HEK293T (cell line): ENCODE measurements around the gene PAK5.

ENCODE experiments used
- CTCF ChIA-PET: fragments of 350-600 bp; formaldehyde crosslinking; extraction: SDS; loops from one replicate; lab custom pipeline; 2021; ENCODE audit warnings: antibody characterized with exemption, inconsistent platforms; lab: Yijun Ruan, JAX
- POLR2A ChIA-PET: fragments of 350-600 bp; formaldehyde crosslinking; extraction: SDS; loops from one replicate; lab custom pipeline; 2020; ENCODE audit warnings: antibody characterized with exemption, inconsistent platforms; lab: Yijun Ruan, JAX
- DNase-seq: peaks from one replicate; pipeline ENCODE4 v3.0.0; 2012; ENCODE audit warnings: mixed read lengths; ENCODE audit errors: extremely low spot score
- ARNT ChIP-seq: fragments of 450-650 bp; IDR thresholded peaks from 2 replicates; pipeline ENCODE4 v1.6.1; 2017; ENCODE audit warnings: mild to moderate bottlenecking
- BHLHE40 ChIP-seq: fragments of 450-650 bp; IDR thresholded peaks from 2 replicates; pipeline ENCODE4 v1.6.1; 2016; ENCODE audit warnings: mild to moderate bottlenecking, moderate library complexity, borderline replicate concordance
- CTBP1 ChIP-seq: fragments of 450-650 bp; IDR thresholded peaks from 2 replicates; pipeline ENCODE4 v1.6.1; 2016; ENCODE audit warnings: borderline replicate concordance
- ELF4 ChIP-seq: fragments of 450-650 bp; IDR thresholded peaks from 2 replicates; pipeline ENCODE4 v1.6.1; 2017; ENCODE audit warnings: antibody characterized with exemption
- FOXA1 ChIP-seq: fragments of 450-650 bp; IDR thresholded peaks from 2 replicates; pipeline ENCODE4 v1.6.1; 2016; ENCODE audit warnings: mild to moderate bottlenecking
- FOXK2 ChIP-seq: fragments of 450-650 bp; IDR thresholded peaks from 2 replicates; pipeline ENCODE4 v1.6.1; 2016; ENCODE audit warnings: mild to moderate bottlenecking
- FOXM1 ChIP-seq: fragments of 450-650 bp; IDR thresholded peaks from 2 replicates; pipeline ENCODE4 v1.6.1; 2017; ENCODE audit warnings: mild to moderate bottlenecking, borderline replicate concordance
- HDGF ChIP-seq: fragments of 450-650 bp; IDR thresholded peaks from 2 replicates; pipeline ENCODE4 v1.6.1; 2017; ENCODE audit warnings: antibody characterized with exemption, borderline replicate concordance
- L3MBTL2 ChIP-seq: fragments of 450-650 bp; conservative IDR thresholded peaks from 2 replicates; pipeline ENCODE4 v1.6.1; 2016; ENCODE audit warnings: mild to moderate bottlenecking
- LEF1 ChIP-seq: fragments of 450-650 bp; IDR thresholded peaks from 2 replicates; pipeline ENCODE4 v1.6.1; 2017; ENCODE audit warnings: mild to moderate bottlenecking, borderline replicate concordance
- NFRKB ChIP-seq: fragments of 450-650 bp; IDR thresholded peaks from 2 replicates; pipeline ENCODE4 v1.6.1; 2016; ENCODE audit warnings: mild to moderate bottlenecking, moderate library complexity
- PKNOX1 ChIP-seq: fragments of 450-650 bp; IDR thresholded peaks from 2 replicates; pipeline ENCODE4 v1.6.1; 2016
- SP1 ChIP-seq: fragments of 450-650 bp; IDR thresholded peaks from 2 replicates; pipeline ENCODE4 v1.6.1; 2017
- SUZ12 ChIP-seq: fragments of 450-650 bp; IDR thresholded peaks from 2 replicates; pipeline ENCODE4 v1.6.1; 2016; ENCODE audit warnings: mild to moderate bottlenecking
- TARDBP ChIP-seq: fragments of 450-650 bp; IDR thresholded peaks from 2 replicates; pipeline ENCODE4 v1.6.1; 2016
- ZNF384 ChIP-seq: fragments of 450-650 bp; IDR thresholded peaks from 2 replicates; pipeline ENCODE4 v1.6.1; 2016

PAK5 gene

DNA sequence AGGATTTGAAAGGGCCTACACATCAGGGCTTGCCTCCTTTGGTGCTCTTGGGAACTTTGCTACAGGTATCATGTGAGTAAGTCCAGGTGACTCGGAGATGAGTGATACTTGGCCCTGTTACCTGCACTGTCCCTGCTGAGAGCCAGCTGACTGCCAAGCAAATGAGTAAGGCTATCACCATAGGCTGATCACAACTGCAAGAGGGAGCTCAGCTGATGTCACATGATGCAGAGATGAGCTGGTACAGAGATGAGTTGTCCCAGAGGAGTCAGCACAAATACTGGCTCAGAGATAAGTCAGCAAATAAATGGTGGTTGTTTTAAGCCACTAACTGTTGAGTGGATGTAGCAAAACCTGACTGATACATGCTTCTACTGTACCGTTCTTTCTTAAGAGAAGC, 283.1 kb downstream of the PAK5 start:
- no peak for TF ChIP-seq PKNOX1
- no peak for TF ChIP-seq FOXA1
- no peak for TF ChIP-seq TARDBP
- no peak for TF ChIP-seq ARNT
- no peak for TF ChIP-seq CTBP1
- TF ChIP-seq LEF1 = no peak
- TF ChIP-seq NFRKB = no peak
- TF ChIP-seq BHLHE40 = no peak
- TF ChIP-seq FOXK2 = no peak
- TF ChIP-seq FOXM1 = no peak
- no peak for TF ChIP-seq ZNF384
- DNase-seq = no peak
- ChIA-PET POLR2A (no interaction called here), CTCF (no interaction called here)

- ChIA-PET CTCF (no interaction called here), POLR2A (no interaction called here)
- DNase-seq = no peak
Measured at GRCh38 chr20:9551808-9552550, 286.9 kb downstream of the PAK5 start.

DNA sequence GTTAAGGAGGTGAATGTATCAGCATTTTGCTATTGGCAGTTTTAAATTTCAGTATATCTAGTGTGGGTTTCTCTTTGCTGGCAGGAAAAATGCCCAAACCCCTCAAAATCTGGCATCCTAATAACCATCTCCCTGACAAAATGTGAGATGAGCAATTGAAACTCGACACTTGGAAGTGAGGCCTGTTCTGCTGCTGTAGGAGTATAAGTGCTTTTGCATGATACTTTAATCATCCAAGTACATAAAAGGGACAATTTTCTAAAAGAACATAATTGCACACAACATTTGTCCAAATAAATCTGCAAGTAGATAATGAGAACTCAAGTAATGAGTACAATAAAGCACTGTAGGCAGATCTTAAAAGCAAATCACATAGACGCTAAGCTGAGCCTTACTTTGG, 288.0 kb downstream of the PAK5 start:
- CTCF ChIA-PET = no interaction called here
- POLR2A ChIA-PET = no interaction called here
- TF ChIP-seq ARNT (no peak), L3MBTL2 (no peak), HDGF (no peak)
- no peak for DNase-seq

More at GRCh38 chr20:9551808-9552550, 286.9 kb downstream of the PAK5 start:
- TF ChIP-seq SUZ12 (no peak), ELF4 (no peak), L3MBTL2 (no peak), ARNT (no peak), FOXA1 (no peak), LEF1 (no peak), NFRKB (no peak)

GRCh38 chr20:9550283-9550682, 288.6 kb downstream of the PAK5 start:
- DNase-seq = no peak
- TF ChIP-seq SP1 (no peak), SUZ12 (no peak), ELF4 (no peak), L3MBTL2 (no peak), ARNT (no peak)
- CTCF ChIA-PET = no interaction called here

GRCh38 chr20:9543214-9543613, 295.7 kb downstream of the PAK5 start:
- no peak for TF ChIP-seq LEF1
- no peak for TF ChIP-seq ELF4
- TF ChIP-seq L3MBTL2 = no peak
- no peak for TF ChIP-seq CTBP1
- TF ChIP-seq SUZ12 = no peak
- TF ChIP-seq SP1 = no peak
- TF ChIP-seq HDGF = no peak
- no peak for TF ChIP-seq FOXM1
- TF ChIP-seq ARNT = no peak
- no peak for TF ChIP-seq FOXA1
- TF ChIP-seq NFRKB = no peak
- no peak for TF ChIP-seq BHLHE40
- no peak for TF ChIP-seq TARDBP
- no peak for TF ChIP-seq ZNF384
- no peak for TF ChIP-seq PKNOX1
- ChIA-PET POLR2A (no interaction called here), CTCF (no interaction called here)
- no peak for DNase-seq

More at GRCh38 chr20:9550283-9550682, 288.6 kb downstream of the PAK5 start:
- POLR2A ChIA-PET = no interaction called here

GRCh38 chr20:9535449-9535848, 303.4 kb downstream of the PAK5 start:
- TF ChIP-seq L3MBTL2 (no peak), SUZ12 (no peak), BHLHE40 (no peak), ELF4 (no peak), PKNOX1 (no peak), FOXM1 (no peak), FOXA1 (no peak), TARDBP (no peak), FOXK2 (no peak), SP1 (no peak), ARNT (no peak), LEF1 (no peak), CTBP1 (no peak), NFRKB (no peak), ZNF384 (no peak), HDGF (no peak)
- POLR2A ChIA-PET = no interaction called here
- DNase-seq = no peak
- CTCF ChIA-PET = interaction anchor here (1.4 kb wide), 1 partner anchor 13 kb away, joined by 3 read pairs; no protein-coding TSS in a partner anchor

- ChIA-PET CTCF (interaction anchor here (1.4 kb wide), 1 partner anchor 11 kb away, joined by 3 read pairs; no protein-coding TSS in a partner anchor), POLR2A (no interaction called here)
- DNase-seq = no peak
- TF ChIP-seq PKNOX1 (no peak), SUZ12 (no peak), FOXM1 (no peak), NFRKB (no peak)
Measured at GRCh38 chr20:9534025-9534424, 304.9 kb downstream of the PAK5 start.
